Measurements from ENCODE around the gene SLC6A13. TPM values are rescaled to one million over a fixed set of nuclear protein-coding genes. Genes with fewer than 3 reads are reported as not detected.

The SLC6A13 gene
- total RNA-seq, 4 donors from 2014 or later = 0.80 to 4.9 (median 1.7) TPM; not detected in 1

GRCh38 chr12:271161-271560 is 8.5 kb upstream of the SLC6A13 start:
- H3K27ac ChIP-seq = no peak overlapping the region
- TF ChIP-seq POLR2A (IDR thresholded peaks at IDR 0.05) (no peak), CTCF (IDR thresholded peaks at IDR 0.05) (no peak)
- H3K4me3 ChIP-seq = no peak overlapping the region
- DNase-seq = no peak
- no peaks in the 10 kb centered on the region for H3K27me3 ChIP-seq
- H3K9me3 ChIP-seq = no peaks in the 10 kb centered on the region
- no peaks in the 10 kb centered on the region for H3K4me1 ChIP-seq
- no peaks in the 10 kb centered on the region for H3K36me3 ChIP-seq

- H3K27me3 ChIP-seq = no peaks in the 10 kb centered on the region
- no peak overlapping the region for H3K4me3 ChIP-seq
- H3K9me3 ChIP-seq = no peaks in the 10 kb centered on the region
- H3K27ac ChIP-seq = no peak overlapping the region
- no peaks in the 10 kb centered on the region for H3K36me3 ChIP-seq
- TF ChIP-seq CTCF (IDR thresholded peaks at IDR 0.05) (no peak), POLR2A (IDR thresholded peaks at IDR 0.05) (no peak)
- DNase-seq = no peak
- no peaks in the 10 kb centered on the region for H3K4me1 ChIP-seq
Observed at GRCh38 chr12:269191-269590, 6.6 kb upstream of the SLC6A13 start.

GRCh38 chr12:268483-268840 is 5.8 kb upstream of the SLC6A13 start:
- Histone ChIP-seq H3K27me3 (no peaks in the 10 kb centered on the region), H3K27ac (no peak overlapping the region), H3K4me3 (no peak overlapping the region), H3K9me3 (no peaks in the 10 kb centered on the region), H3K36me3 (no peaks in the 10 kb centered on the region), H3K4me1 (no peaks in the 10 kb centered on the region)
- DNase-seq = no peak
- TF ChIP-seq CTCF (IDR thresholded peaks at IDR 0.05) (no peak), POLR2A (IDR thresholded peaks at IDR 0.05) (no peak)

- Histone ChIP-seq H3K9me3 (no peaks in the 10 kb centered on the region), H3K4me3 (no peak overlapping the region), H3K4me1 (no peaks in the 10 kb centered on the region), H3K27ac (no peak overlapping the region), H3K36me3 (no peaks in the 10 kb centered on the region), H3K27me3 (no peaks in the 10 kb centered on the region)
- TF ChIP-seq CTCF (IDR thresholded peaks at IDR 0.05) = no peak
- TF ChIP-seq POLR2A (IDR thresholded peaks at IDR 0.05) = no peak
- DNase-seq = no peak
Observed at GRCh38 chr12:267581-268482, 5.2 kb upstream of the SLC6A13 start.

- no peaks in the 10 kb centered on the region for H3K4me1 ChIP-seq
- no peak overlapping the region for H3K27ac ChIP-seq
- no peak for TF ChIP-seq CTCF (IDR thresholded peaks at IDR 0.05)
- TF ChIP-seq POLR2A (IDR thresholded peaks at IDR 0.05) = no peak
- H3K9me3 ChIP-seq = no peaks in the 10 kb centered on the region
- H3K36me3 ChIP-seq = no peaks in the 10 kb centered on the region
- DNase-seq = no peak
- no peak overlapping the region for H3K4me3 ChIP-seq
- no peaks in the 10 kb centered on the region for H3K27me3 ChIP-seq
Observed at GRCh38 chr12:265096-265495, 2.5 kb upstream of the SLC6A13 start.

Measured in Peyer's patch (tissue), 4 donors.